Measurements from ENCODE around the gene NAGLU. TPM values are rescaled to one million over a fixed set of nuclear protein-coding genes. Genes with fewer than 3 reads are reported as not detected.
A peak's percentile ranks its signal among the peaks of the same experiment; 100 is the strongest.
"Not testable (repeated sequence)": the region's sequence is repeated elsewhere in the genome, so short reads cannot be mapped to it uniquely, and the experiment has no call there.

NAGLU gene
- total RNA-seq, 2 donors from 2014 or later = 27.8 to 38.6 TPM

- DNase-seq = no peak
- peak overlapping the region; percentile 75 for H3K27ac ChIP-seq
- peak overlapping the region; percentile 73 for H3K4me3 ChIP-seq
- H3K27me3 ChIP-seq = no peaks in the 10 kb centered on the region
- H3K4me1 ChIP-seq = peaks cover 4% of the 10 kb centered on the region
- H3K9ac ChIP-seq (ENCODE audit: low read depth in 2 of 2, low read length in 2 of 2) = peak overlapping the region; percentile 91 to 94
- no peaks in the 10 kb centered on the region for H3K9me3 ChIP-seq
- no peak for TF ChIP-seq CTCF (IDR thresholded peaks at IDR 0.05)
- H3K36me3 ChIP-seq = no peaks in the 10 kb centered on the region
- intact Hi-C loops (cut with DNase I) = no loop called here
Observed at GRCh38 chr17:42555122-42555622, 19.1 kb downstream of the NAGLU start.

- DNase-seq; H3K27me3 ChIP-seq; intact Hi-C loops (cut with DNase I); H3K9me3 ChIP-seq; H3K36me3 ChIP-seq; H3K27ac ChIP-seq; H3K9ac ChIP-seq (ENCODE audit: low read depth in 2 of 2, low read length in 2 of 2); H3K4me3 ChIP-seq; H3K4me1 ChIP-seq: not testable (repeated sequence)
Observed at GRCh38 chr17:42555961-42556617, 20.0 kb downstream of the NAGLU start.

- Histone ChIP-seq H3K4me1 (peaks cover 10% of the 10 kb centered on the region), H3K9ac (ENCODE audit: low read depth in 2 of 2, low read length in 2 of 2) (no peak overlapping the region), H3K27me3 (no peaks in the 10 kb centered on the region), H3K9me3 (no peaks in the 10 kb centered on the region), H3K4me3 (no peak overlapping the region), H3K27ac (peak overlapping the region; percentile 10), H3K36me3 (no peaks in the 10 kb centered on the region)
- TF ChIP-seq CTCF (IDR thresholded peaks at IDR 0.05) = no peak
- DNase-seq = peak; percentile 67
- intact Hi-C loops (cut with DNase I) = no loop called here
Observed at GRCh38 chr17:42559075-42559474, 23.0 kb downstream of the NAGLU start.

GRCh38 chr17:42560246-42560645, 24.2 kb downstream of the NAGLU start:
- intact Hi-C loops (cut with DNase I) = no loop called here
- no peaks in the 10 kb centered on the region for H3K9me3 ChIP-seq
- H3K4me1 ChIP-seq = peaks cover 10% of the 10 kb centered on the region
- no peaks in the 10 kb centered on the region for H3K36me3 ChIP-seq
- no peak overlapping the region for H3K9ac ChIP-seq (ENCODE audit: low read depth in 2 of 2, low read length in 2 of 2)
- H3K27me3 ChIP-seq = no peaks in the 10 kb centered on the region
- H3K27ac ChIP-seq = no peak overlapping the region
- no peak overlapping the region for H3K4me3 ChIP-seq
- DNase-seq = no peak
- TF ChIP-seq CTCF (IDR thresholded peaks at IDR 0.05) = no peak

GRCh38 chr17:42561897-42562387, 25.9 kb downstream of the NAGLU start, which contains the start of gene COASY:
COASY (plus strand) TSS chr17:42562148; CDS start chr17:42562623, 475 bp downstream.
- peak within 1 kb of the TSS; percentile 93 for H3K4me3 ChIP-seq
- no peaks in the 10 kb centered on the region for H3K9me3 ChIP-seq
- intact Hi-C loops (cut with DNase I) = no loop called here
- no peak for TF ChIP-seq CTCF (IDR thresholded peaks at IDR 0.05)
- H3K27me3 ChIP-seq = no peaks in the 10 kb centered on the region
- peaks cover 4% of the 10 kb centered on the region for H3K36me3 ChIP-seq
- H3K27ac ChIP-seq = peak within 1 kb of the TSS; percentile 88
- H3K9ac ChIP-seq (ENCODE audit: low read depth in 2 of 2, low read length in 2 of 2) = peak within 1 kb of the TSS; percentile 89 to 94
- DNase-seq = peak; percentile 97
- peaks cover 20% of the 10 kb centered on the region for H3K4me1 ChIP-seq

All from colonic mucosa (tissue), 4 donors.